Omental fat pad (tissue), 4 donors: ENCODE results near the gene FAM193A. TPM values are rescaled to one million over a fixed set of nuclear protein-coding genes. Genes with fewer than 3 reads are reported as not detected.
A peak's percentile ranks its signal among the peaks of the same experiment; 100 is the strongest.

Experiments used
- ATAC-seq: fragments of 150-250 bp; one replicate; pipeline ENCODE4 v1.9.1; 2016; ENCODE audit warnings: mild to moderate bottlenecking, moderate library complexity; ENCODE audit not compliant: low FRiP score
- DNase-seq: peaks from one replicate; pipeline ENCODE4 v3.0.0-alpha.2; 2019; ENCODE audit warnings: low spot score
- CTCF ChIP-seq, 3 donors: fragments of 450-650 bp; IDR thresholded peaks; one replicate each; pipeline ENCODE4 v1.5.1; 2016 to 2017; ENCODE audit warnings: antibody characterized with exemption in 3 of 3, mild to moderate bottlenecking in 3 of 3, moderate library complexity in 2 of 3
- total RNA-seq, 4 donors: library from RNA; depleted of rRNA; stranded (reverse); fragments of >200 nt; gene quantifications; one replicate each; pipeline ENCODE4 v1.1.0, GENCODE V29; 2016

The FAM193A gene
- total RNA-seq, 4 donors from 2014 or later, result 16.7 to 30.1 (median 24.9) TPM

GRCh38 chr4:2494992-2495391 lies 41.5 kb upstream of the FAM193A start:
- no peak for ATAC-seq
- DNase-seq, result no peak
- no peak for TF ChIP-seq CTCF (IDR thresholded peaks at IDR 0.05)

GRCh38 chr4:2497324-2497723 lies 39.1 kb upstream of the FAM193A start:
- ATAC-seq (no peak), DNase-seq (no peak)
- TF ChIP-seq CTCF (IDR thresholded peaks at IDR 0.05), result no peak

- DNase-seq (no peak), ATAC-seq (peak; percentile 30)
- TF ChIP-seq CTCF (IDR thresholded peaks at IDR 0.05), result no peak
These were observed 38.5 kb upstream of the FAM193A start for GRCh38 chr4:2497931-2498330.

- ATAC-seq (no peak), DNase-seq (no peak)
- TF ChIP-seq CTCF (IDR thresholded peaks at IDR 0.05), result no peak
These were observed 35.9 kb upstream of the FAM193A start for GRCh38 chr4:2500547-2500946.

- DNase-seq (no peak), ATAC-seq (no peak)
- no peak for TF ChIP-seq CTCF (IDR thresholded peaks at IDR 0.05)
These were observed 35.3 kb upstream of the FAM193A start for GRCh38 chr4:2501034-2501594.

- no peak for ATAC-seq
These were observed 32.6 kb upstream of the FAM193A start for GRCh38 chr4:2503809-2504208.

More at GRCh38 chr4:2503809-2504208, 32.6 kb upstream of the FAM193A start:
- TF ChIP-seq CTCF (IDR thresholded peaks at IDR 0.05), result no peak
- DNase-seq, result no peak
